ENCODE results near the gene ZNF526.

The ZNF526 gene

GRCh38 chr19:42248270-42249148 is 28.4 kb downstream of the ZNF526 start:
- H3K27me3 ChIP-seq (ENCODE audit: control insufficient read depth in 1 of 2, insufficient read depth in 2 of 2, low read length in 2 of 2): no peaks in the 10 kb centered on the region
- no peaks in the 10 kb centered on the region for H3K9me3 ChIP-seq (ENCODE audit: control insufficient read depth in 2 of 2, low read length in 2 of 2)
- H3K9ac ChIP-seq (ENCODE audit: low read length in 2 of 2): no peak overlapping the region
- no peak overlapping the region for H3K4me3 ChIP-seq (ENCODE audit: low read length in 2 of 2)
- H3K4me1 ChIP-seq (ENCODE audit: control insufficient read depth, insufficient read depth, low read length): peaks cover 65% of the 10 kb centered on the region
- peaks cover 4 to 9% of the 10 kb centered on the region in 2 donors for H3K36me3 ChIP-seq (ENCODE audit: control insufficient read depth in 2 of 2, insufficient read depth in 2 of 2, low read length in 2 of 2)
- H3K27ac ChIP-seq (ENCODE audit: low read length): peak overlapping the region; percentile 60

- peaks cover 60% of the 10 kb centered on the region for H3K4me1 ChIP-seq (ENCODE audit: control insufficient read depth, insufficient read depth, low read length)
- H3K27ac ChIP-seq (ENCODE audit: low read length): peak overlapping the region; percentile 60
- H3K36me3 ChIP-seq (ENCODE audit: control insufficient read depth in 2 of 2, insufficient read depth in 2 of 2, low read length in 2 of 2): peaks cover 4 to 9% of the 10 kb centered on the region in 2 donors
- H3K9ac ChIP-seq (ENCODE audit: low read length in 2 of 2): no peak overlapping the region
- H3K9me3 ChIP-seq (ENCODE audit: control insufficient read depth in 2 of 2, low read length in 2 of 2): no peaks in the 10 kb centered on the region
- no peak overlapping the region for H3K4me3 ChIP-seq (ENCODE audit: low read length in 2 of 2)
- H3K27me3 ChIP-seq (ENCODE audit: control insufficient read depth in 1 of 2, insufficient read depth in 2 of 2, low read length in 2 of 2): no peaks in the 10 kb centered on the region
These were observed 29.1 kb downstream of the ZNF526 start for GRCh38 chr19:42249149-42249750.

GRCh38 chr19:42249769-42250168 is 29.7 kb downstream of the ZNF526 start:
- H3K27me3 ChIP-seq (ENCODE audit: control insufficient read depth in 1 of 2, insufficient read depth in 2 of 2, low read length in 2 of 2): no peaks in the 10 kb centered on the region

GRCh38 chr19:42250183-42250665 is 30.1 kb downstream of the ZNF526 start:
- Histone ChIP-seq H3K27ac (ENCODE audit: low read length) (peak overlapping the region; percentile 60), H3K4me1 (ENCODE audit: control insufficient read depth, insufficient read depth, low read length) (peaks cover 54% of the 10 kb centered on the region), H3K36me3 (ENCODE audit: control insufficient read depth in 2 of 2, insufficient read depth in 2 of 2, low read length in 2 of 2) (peaks cover 4 to 9% of the 10 kb centered on the region in 2 donors), H3K4me3 (ENCODE audit: low read length in 2 of 2) (peak overlapping the region; percentile 0 to 57), H3K9ac (ENCODE audit: low read length in 2 of 2) (peak overlapping the region; percentile 42 to 51), H3K9me3 (ENCODE audit: control insufficient read depth in 2 of 2, low read length in 2 of 2) (no peaks in the 10 kb centered on the region), H3K27me3 (ENCODE audit: control insufficient read depth in 1 of 2, insufficient read depth in 2 of 2, low read length in 2 of 2) (no peaks in the 10 kb centered on the region)

More at GRCh38 chr19:42249769-42250168, 29.7 kb downstream of the ZNF526 start:
- H3K9ac ChIP-seq (ENCODE audit: low read length in 2 of 2): peak overlapping the region in 1 of 2 donors; percentile 51
- H3K27ac ChIP-seq (ENCODE audit: low read length): peak overlapping the region; percentile 60
- H3K36me3 ChIP-seq (ENCODE audit: control insufficient read depth in 2 of 2, insufficient read depth in 2 of 2, low read length in 2 of 2): peaks cover 4 to 9% of the 10 kb centered on the region in 2 donors
- H3K9me3 ChIP-seq (ENCODE audit: control insufficient read depth in 2 of 2, low read length in 2 of 2): no peaks in the 10 kb centered on the region
- no peak overlapping the region for H3K4me3 ChIP-seq (ENCODE audit: low read length in 2 of 2)
- peaks cover 59% of the 10 kb centered on the region for H3K4me1 ChIP-seq (ENCODE audit: control insufficient read depth, insufficient read depth, low read length)

GRCh38 chr19:42250666-42251531 is 30.8 kb downstream of the ZNF526 start:
- Histone ChIP-seq H3K27me3 (ENCODE audit: control insufficient read depth in 1 of 2, insufficient read depth in 2 of 2, low read length in 2 of 2) (no peaks in the 10 kb centered on the region), H3K4me3 (ENCODE audit: low read length in 2 of 2) (peak overlapping the region; percentile 0 to 59), H3K9ac (ENCODE audit: low read length in 2 of 2) (peak overlapping the region; percentile 29 to 42), H3K9me3 (ENCODE audit: control insufficient read depth in 2 of 2, low read length in 2 of 2) (no peaks in the 10 kb centered on the region), H3K4me1 (ENCODE audit: control insufficient read depth, insufficient read depth, low read length) (peaks cover 54% of the 10 kb centered on the region), H3K27ac (ENCODE audit: low read length) (peak overlapping the region; percentile 89), H3K36me3 (ENCODE audit: control insufficient read depth in 2 of 2, insufficient read depth in 2 of 2, low read length in 2 of 2) (peaks cover 4 to 9% of the 10 kb centered on the region in 2 donors)

- H3K9me3 ChIP-seq (ENCODE audit: control insufficient read depth in 2 of 2, low read length in 2 of 2): no peaks in the 10 kb centered on the region
- H3K27me3 ChIP-seq (ENCODE audit: control insufficient read depth in 1 of 2, insufficient read depth in 2 of 2, low read length in 2 of 2): no peaks in the 10 kb centered on the region
- H3K9ac ChIP-seq (ENCODE audit: low read length in 2 of 2): peak overlapping the region in 1 of 2 donors; percentile 25
- peak overlapping the region; percentile 21 to 59 for H3K4me3 ChIP-seq (ENCODE audit: low read length in 2 of 2)
- peaks cover 4 to 9% of the 10 kb centered on the region in 2 donors for H3K36me3 ChIP-seq (ENCODE audit: control insufficient read depth in 2 of 2, insufficient read depth in 2 of 2, low read length in 2 of 2)
- H3K27ac ChIP-seq (ENCODE audit: low read length): peak overlapping the region; percentile 89
- H3K4me1 ChIP-seq (ENCODE audit: control insufficient read depth, insufficient read depth, low read length): peaks cover 53% of the 10 kb centered on the region
These were observed 31.7 kb downstream of the ZNF526 start for GRCh38 chr19:42251572-42252358.

- H3K27me3 ChIP-seq (ENCODE audit: control insufficient read depth in 1 of 2, insufficient read depth in 2 of 2, low read length in 2 of 2): no peaks in the 10 kb centered on the region
- H3K4me1 ChIP-seq (ENCODE audit: control insufficient read depth, insufficient read depth, low read length): peaks cover 51% of the 10 kb centered on the region
- H3K9me3 ChIP-seq (ENCODE audit: control insufficient read depth in 2 of 2, low read length in 2 of 2): no peaks in the 10 kb centered on the region
- peak overlapping the region; percentile 69 to 81 for H3K9ac ChIP-seq (ENCODE audit: low read length in 2 of 2)
- peak overlapping the region; percentile 81 to 88 for H3K4me3 ChIP-seq (ENCODE audit: low read length in 2 of 2)
- peaks cover 4 to 9% of the 10 kb centered on the region in 2 donors for H3K36me3 ChIP-seq (ENCODE audit: control insufficient read depth in 2 of 2, insufficient read depth in 2 of 2, low read length in 2 of 2)
- H3K27ac ChIP-seq (ENCODE audit: low read length): peak overlapping the region; percentile 89
These were observed 32.5 kb downstream of the ZNF526 start for GRCh38 chr19:42252365-42253244.

GRCh38 chr19:42253245-42254088 is 33.4 kb downstream of the ZNF526 start:
- Histone ChIP-seq H3K27me3 (ENCODE audit: control insufficient read depth in 1 of 2, insufficient read depth in 2 of 2, low read length in 2 of 2) (no peaks in the 10 kb centered on the region), H3K36me3 (ENCODE audit: control insufficient read depth in 2 of 2, insufficient read depth in 2 of 2, low read length in 2 of 2) (peaks cover 4 to 6% of the 10 kb centered on the region in 2 donors), H3K9me3 (ENCODE audit: control insufficient read depth in 2 of 2, low read length in 2 of 2) (no peaks in the 10 kb centered on the region), H3K4me1 (ENCODE audit: control insufficient read depth, insufficient read depth, low read length) (peaks cover 51% of the 10 kb centered on the region), H3K4me3 (ENCODE audit: low read length in 2 of 2) (peak overlapping the region; percentile 90 to 91), H3K27ac (ENCODE audit: low read length) (peak overlapping the region; percentile 98), H3K9ac (ENCODE audit: low read length in 2 of 2) (peak overlapping the region; percentile 69 to 99)

Measured in stomach smooth muscle (tissue), 2 donors.